Pancreas (tissue), 10 donors: ENCODE results near the gene TTC7B. TPM values are rescaled to one million over a fixed set of nuclear protein-coding genes. Genes with fewer than 3 reads are reported as not detected.

Source experiments
- ATAC-seq, 4 donors: fragments of 200-7000 bp; cut with Tn5 transposase; one replicate each; pipeline versions ENCODE4 v1.8.0 to v1.9.1; 2020; ENCODE audit warnings: mild to moderate bottlenecking in 4 of 4, moderate library complexity in 4 of 4
- DNase-seq, 6 donors: peaks; one replicate each; pipeline ENCODE4 v3.0.0-alpha.2; 2020
- FAIRE-seq: peaks from 2 replicates; lab custom pipeline; 2012; peaks lifted over from hg19 to GRCh38; lab: Jason Lieb, UNC
- H3K27ac ChIP-seq, 4 donors: fragments of 200-600 bp; sonication (generic); 1 replicate in 3 of 4; 2 replicates in 1 of 4; pipeline versions ENCODE4 v1.5.0 to v1.8.0; 2020
- H3K27me3 ChIP-seq, 4 donors: fragments of 200-600 bp; one replicate each; pipeline ENCODE4 v1.8.0; 2021
- H3K36me3 ChIP-seq, 3 donors: fragments of 200-600 bp; sonication (generic) in 1 of 3; one replicate each; pipeline versions ENCODE4 v1.5.0 to v1.8.0; 2020 to 2021
- H3K4me1 ChIP-seq, 3 donors: fragments of 200-600 bp; one replicate each; pipeline ENCODE4 v1.8.0; 2021
- H3K4me3 ChIP-seq, 4 donors: fragments of 200-600 bp; sonication (generic) in 2 of 4; one replicate each; pipeline versions ENCODE4 v1.5.0 to v1.8.0; 2020 to 2021
- H3K9me3 ChIP-seq, 4 donors: fragments of 200-600 bp; one replicate each; pipeline ENCODE4 v1.8.0; 2021
- WGBS, 2 donors: extraction: QIAGEN DNeasy Blood & Tissue Kit; methylation state at CpG; one replicate each; pipeline ENCODE4 v1.1.7; 2013; 5-methylcytosine and 5-hydroxymethylcytosine counted together
- intact Hi-C, 3 donors: fragments of 100-400 bp; cut with DNase I; formaldehyde crosslinking; loops; one replicate each; pipeline versions ENCODE4 v1.11.1 to v1.14.2; 2022
- polyA plus RNA-seq, 2 donors: library from polyadenylated mRNA; stranded (reverse); fragments of 200-250 nt; gene quantifications; one replicate each; pipeline ENCODE4 v1.2.3, GENCODE V29; 2013
- total RNA-seq, 6 donors: library from RNA; stranded (reverse); fragmentation: NEBNext Ultra II Directional in 4 of 6; extraction: Animal tissue kit (Norgen Biotek cat#: 25700) in 4 of 6; gene quantifications; one replicate each; pipeline versions ENCODE4 v1.2.1 to v1.2.4, GENCODE V29; 2021 to 2023
- TF ChIP-seq, protein P1 (sequence below), 4 donors: fragments of 200-600 bp; sonication (generic) in 3 of 4; IDR thresholded peaks; one replicate each; pipeline versions ENCODE4 v1.5.0 to v1.8.0; 2021; ENCODE audit warnings: antibody characterized with exemption in 4 of 4
- donor health status: healthy with polysubstance abuse.
- donor health status: DM: no; HTN: no; CAD: no; lungs with moderate emphysema.
- donor health status: DM: no; HTN: no; CAD: no.
- donor health status: control.
- donor health status: control.
- donor health status: Bipolar disorder and iron deficiency.
- donor health status: DM: yes; HTN: yes; CAD: no.
- donor health status: DM: no; HTN: no; CAD: no.
- donor health status: DM: no; HTN: no; CAD: no.
- donor health status: DM: yes; HTN: yes; CAD: no.

The TTC7B gene
- total and polyA plus RNA-seq, 8 donors, result 8.9 to 39.6 (median 29.6) TPM

DNA sequence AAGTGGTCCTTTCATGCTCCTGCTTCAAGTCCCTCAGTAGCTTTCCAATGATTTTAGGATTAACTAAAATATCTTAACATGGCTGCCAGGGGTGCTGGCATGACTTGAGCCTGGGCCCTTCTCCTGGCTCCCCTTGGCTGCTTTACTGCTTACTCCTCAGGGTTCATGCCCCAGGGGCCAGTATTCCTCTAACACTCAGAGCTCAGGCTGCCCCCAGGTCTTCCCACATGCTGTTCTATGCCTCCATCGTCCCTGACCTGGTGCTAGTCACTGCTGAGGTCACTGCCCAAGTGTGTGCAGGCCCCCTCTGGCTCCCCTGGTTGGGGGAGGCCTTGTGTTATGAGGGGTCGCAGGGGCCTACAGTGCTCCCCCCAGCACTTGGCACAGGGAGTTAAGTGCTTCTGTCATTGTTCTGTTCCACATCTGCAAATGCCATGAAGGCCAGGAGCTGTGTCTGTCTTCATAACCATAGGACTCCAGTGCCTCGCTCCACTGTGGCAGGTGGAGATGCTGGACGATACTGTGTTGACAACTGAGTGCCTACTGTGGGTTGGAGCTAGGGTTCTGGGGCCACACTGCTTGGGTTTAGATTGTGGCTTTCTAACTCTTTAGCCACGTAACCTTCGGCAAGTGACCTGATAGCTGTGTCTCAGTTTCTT lies 228.8 kb downstream of the TTC7B start:
- Histone ChIP-seq H3K36me3 (peaks cover 0 to 4% (median 0%) of the 10 kb centered on the region in 3 donors), H3K9me3 (no peaks in the 10 kb centered on the region), H3K4me3 (no peak overlapping the region), H3K27ac (no peak overlapping the region), H3K4me1 (no peaks in the 10 kb centered on the region), H3K27me3 (no peaks in the 10 kb centered on the region)
- no peak for FAIRE-seq
- intact Hi-C loops, result no loop called here
- 92 to 93% methylated on average over 6 of the region's 6 CpGs for WGBS, 2 donors
- no peak for ATAC-seq
- TF ChIP-seq, protein P1, sequence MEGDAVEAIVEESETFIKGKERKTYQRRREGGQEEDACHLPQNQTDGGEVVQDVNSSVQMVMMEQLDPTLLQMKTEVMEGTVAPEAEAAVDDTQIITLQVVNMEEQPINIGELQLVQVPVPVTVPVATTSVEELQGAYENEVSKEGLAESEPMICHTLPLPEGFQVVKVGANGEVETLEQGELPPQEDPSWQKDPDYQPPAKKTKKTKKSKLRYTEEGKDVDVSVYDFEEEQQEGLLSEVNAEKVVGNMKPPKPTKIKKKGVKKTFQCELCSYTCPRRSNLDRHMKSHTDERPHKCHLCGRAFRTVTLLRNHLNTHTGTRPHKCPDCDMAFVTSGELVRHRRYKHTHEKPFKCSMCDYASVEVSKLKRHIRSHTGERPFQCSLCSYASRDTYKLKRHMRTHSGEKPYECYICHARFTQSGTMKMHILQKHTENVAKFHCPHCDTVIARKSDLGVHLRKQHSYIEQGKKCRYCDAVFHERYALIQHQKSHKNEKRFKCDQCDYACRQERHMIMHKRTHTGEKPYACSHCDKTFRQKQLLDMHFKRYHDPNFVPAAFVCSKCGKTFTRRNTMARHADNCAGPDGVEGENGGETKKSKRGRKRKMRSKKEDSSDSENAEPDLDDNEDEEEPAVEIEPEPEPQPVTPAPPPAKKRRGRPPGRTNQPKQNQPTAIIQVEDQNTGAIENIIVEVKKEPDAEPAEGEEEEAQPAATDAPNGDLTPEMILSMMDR (IDR thresholded peaks at IDR 0.05), result no peak
- DNase-seq, result no peak

DNA sequence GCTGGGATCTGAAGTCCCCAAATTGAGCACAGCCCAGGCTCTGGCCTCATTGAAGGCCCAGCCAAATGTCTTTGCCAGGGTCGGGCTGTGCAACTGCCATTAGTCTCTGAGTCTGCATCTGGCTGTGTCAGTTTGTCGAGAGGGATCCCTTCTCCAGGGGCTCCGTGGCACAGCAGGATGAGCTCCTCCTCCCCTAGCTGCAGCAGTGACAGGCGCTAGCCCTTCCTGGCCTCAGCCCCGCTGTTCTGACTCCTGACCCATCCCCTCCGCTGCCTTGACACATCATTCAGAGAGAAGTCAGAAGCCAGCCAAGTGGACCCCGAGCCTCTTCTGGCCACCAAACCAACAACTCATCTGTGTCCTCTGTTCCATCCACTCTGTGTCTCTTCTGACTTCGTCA lies 231.1 kb downstream of the TTC7B start:
- H3K9me3 ChIP-seq, result no peaks in the 10 kb centered on the region
- DNase-seq (no peak), ATAC-seq (no peak), FAIRE-seq (no peak)
- TF ChIP-seq, protein P1 (IDR thresholded peaks at IDR 0.05), result no peak
- H3K36me3 ChIP-seq, result peaks cover 0 to 4% (median 0%) of the 10 kb centered on the region in 3 donors
- WGBS, 2 donors, result 89 to 91% methylated on average over 8 of the region's 8 CpGs
- no peak overlapping the region for H3K4me3 ChIP-seq
- H3K4me1 ChIP-seq, result no peaks in the 10 kb centered on the region
- H3K27ac ChIP-seq, result no peak overlapping the region
- intact Hi-C loops, result no loop called here
- no peaks in the 10 kb centered on the region for H3K27me3 ChIP-seq

DNA sequence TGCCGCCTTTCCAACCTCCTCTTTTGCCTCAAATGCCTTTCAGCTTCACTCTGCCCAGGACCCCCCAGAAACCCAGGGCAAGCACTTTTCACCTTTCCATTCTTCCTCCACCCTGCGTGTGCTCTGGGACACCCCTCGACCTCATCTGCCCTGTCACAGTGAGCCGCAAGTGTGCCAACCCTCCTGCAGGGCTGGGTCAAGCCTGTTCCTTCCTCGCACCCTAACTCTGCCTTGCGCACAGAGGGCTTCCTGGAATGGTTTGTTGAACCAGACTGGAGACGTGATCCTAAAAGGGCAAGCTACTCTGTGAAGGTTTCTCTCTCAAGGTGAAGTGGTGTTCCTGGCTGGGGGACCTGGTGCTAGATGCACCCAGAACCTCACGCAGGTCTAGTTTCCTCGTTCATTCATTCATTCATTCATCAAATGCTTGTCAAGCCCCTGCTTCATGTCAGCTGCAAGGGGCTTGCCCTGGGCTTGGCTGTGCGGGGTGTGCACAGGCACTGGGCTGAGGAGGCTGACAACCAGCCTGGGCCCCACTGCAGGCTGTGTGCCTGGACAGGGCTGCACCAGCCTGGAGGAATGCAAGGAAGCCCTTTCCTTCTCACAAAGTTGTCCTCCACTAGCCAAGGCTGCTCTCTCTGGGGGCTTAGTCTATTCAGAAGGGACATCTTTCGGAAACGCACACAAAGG lies 232.2 kb downstream of the TTC7B start:
- FAIRE-seq, result no peak
- Histone ChIP-seq H3K36me3 (peaks cover 0 to 4% (median 0%) of the 10 kb centered on the region in 3 donors), H3K4me3 (no peak overlapping the region), H3K9me3 (no peaks in the 10 kb centered on the region), H3K27ac (no peak overlapping the region), H3K4me1 (no peaks in the 10 kb centered on the region), H3K27me3 (no peaks in the 10 kb centered on the region)
- DNase-seq, result no peak
- no peak for ATAC-seq
- WGBS, 2 donors, result 93 to 94% methylated on average over 12 of the region's 12 CpGs
- TF ChIP-seq, protein P1 (IDR thresholded peaks at IDR 0.05), result no peak
- intact Hi-C loops, result no loop called here

DNA sequence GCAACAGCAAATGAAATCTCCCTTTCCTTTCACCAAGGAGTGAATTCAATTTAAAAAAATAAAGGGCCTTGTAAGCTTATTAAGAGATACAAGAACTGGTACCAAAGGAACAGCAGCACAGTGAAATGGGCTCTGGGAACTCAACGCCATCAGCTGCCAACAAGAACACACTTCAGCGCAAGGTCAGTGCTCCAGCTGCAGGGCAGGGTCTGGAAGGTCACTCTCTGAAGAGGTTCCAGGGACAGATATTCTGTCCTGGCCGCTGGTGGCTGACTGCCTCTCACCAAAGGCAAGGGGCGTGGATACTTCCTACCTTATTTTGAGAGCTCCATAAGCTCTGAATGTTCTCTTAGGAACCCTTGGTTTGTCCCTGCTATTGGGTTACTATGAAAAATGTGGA lies 232.8 kb downstream of the TTC7B start:
- WGBS, 2 donors, result 88 to 91% methylated on average over 4 of the region's 4 CpGs
- intact Hi-C loops, result no loop called here
- H3K4me1 ChIP-seq, result no peaks in the 10 kb centered on the region
- no peaks in the 10 kb centered on the region for H3K27me3 ChIP-seq
- no peak overlapping the region for H3K4me3 ChIP-seq
- H3K27ac ChIP-seq, result no peak overlapping the region
- FAIRE-seq (no peak), ATAC-seq (no peak), DNase-seq (no peak)
- peaks cover 0 to 4% (median 0%) of the 10 kb centered on the region in 3 donors for H3K36me3 ChIP-seq
- H3K9me3 ChIP-seq, result no peaks in the 10 kb centered on the region
- TF ChIP-seq, protein P1 (IDR thresholded peaks at IDR 0.05), result no peak

DNA sequence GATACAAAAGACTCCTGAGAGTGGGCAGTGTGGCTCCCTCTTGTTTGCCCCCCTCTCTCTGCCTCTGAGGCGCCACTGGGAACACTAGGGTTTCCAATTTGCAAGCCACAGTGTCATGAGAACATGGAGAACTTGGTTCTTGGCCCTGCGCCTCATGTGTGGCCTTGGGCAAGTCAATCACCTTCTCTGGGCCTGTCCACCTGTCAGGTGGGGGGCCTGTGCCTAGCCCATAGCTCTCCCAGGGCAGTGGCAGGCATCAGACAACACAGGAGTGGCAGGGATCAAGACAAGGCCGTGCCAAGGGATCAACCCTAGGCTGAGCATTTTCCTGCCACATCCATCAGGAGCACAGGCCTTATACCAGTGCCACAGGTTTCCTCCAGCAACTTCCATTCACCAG lies 234.1 kb downstream of the TTC7B start:
- DNase-seq, result no peak
- no peaks in the 10 kb centered on the region for H3K4me1 ChIP-seq
- FAIRE-seq, result no peak
- no peak overlapping the region for H3K27ac ChIP-seq
- H3K9me3 ChIP-seq, result no peaks in the 10 kb centered on the region
- no peak for ATAC-seq
- H3K27me3 ChIP-seq, result no peaks in the 10 kb centered on the region
- intact Hi-C loops, result no loop called here
- H3K4me3 ChIP-seq, result no peak overlapping the region
- TF ChIP-seq, protein P1 (IDR thresholded peaks at IDR 0.05), result no peak
- WGBS, 2 donors, result 91 to 93% methylated on average over 3 of the region's 3 CpGs
- H3K36me3 ChIP-seq, result peaks cover 0 to 11% (median 0%) of the 10 kb centered on the region in 3 donors
